ENCODE results near the gene GAL3ST2. TPM values are rescaled to one million over a fixed set of nuclear protein-coding genes. Genes with fewer than 3 reads are reported as not detected.
"Not testable (repeated sequence)": the region's sequence is repeated elsewhere in the genome, so short reads cannot be mapped to it uniquely, and the experiment has no call there.

Gene GAL3ST2
- polyA plus RNA-seq, 1 experiment: not detected

DNA sequence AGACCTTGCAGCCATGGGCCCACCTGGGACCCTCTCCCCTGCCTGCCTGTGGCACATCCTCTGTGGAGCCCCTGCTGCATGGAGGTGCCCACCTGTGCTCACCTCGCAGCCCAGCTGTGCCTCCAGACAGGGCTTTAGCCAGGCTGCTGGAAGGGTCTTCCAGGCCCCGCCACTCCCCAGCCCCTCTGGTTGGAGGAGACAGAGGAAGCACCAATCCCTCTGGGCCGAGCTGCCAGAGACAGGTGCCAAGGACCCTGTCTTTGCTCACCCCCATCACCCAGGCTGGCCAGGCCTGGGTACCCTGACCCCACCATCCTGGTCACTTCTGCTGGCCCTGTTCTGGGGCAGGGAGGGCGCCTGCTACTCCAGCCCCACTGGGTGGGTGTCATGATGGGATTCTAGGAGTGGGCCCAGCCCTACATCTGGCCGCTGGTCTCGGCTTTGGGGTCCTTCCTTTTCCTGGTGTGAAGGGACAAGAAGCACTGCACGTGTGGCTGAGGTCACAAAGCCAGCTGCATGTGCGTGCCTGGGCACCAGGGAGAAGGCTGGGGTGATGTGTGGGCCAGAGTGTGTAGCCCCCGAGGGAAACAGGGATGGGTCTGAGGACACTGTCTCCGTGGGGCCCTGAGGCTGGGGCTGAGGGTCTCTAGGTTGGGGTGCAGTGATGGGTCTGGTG, 23.0 kb downstream of the GAL3ST2 start:
- CTCF ChIA-PET: no interaction called here
- Histone ChIP-seq H3K9me3 (ENCODE audit: control insufficient read depth, insufficient read depth, low read length) (peaks cover 3% of the 10 kb centered on the region; the same call in 1 of the 2 replicates), H3K27ac (ENCODE audit: low read depth, low read length) (no peak overlapping the region), H3K4me3 (ENCODE audit: low read depth, low read length) (no peak overlapping the region), H3K27me3 (ENCODE audit: control insufficient read depth, insufficient read depth, low read length) (peaks cover 8% of the 10 kb centered on the region)
- TF ChIP-seq, protein P1, sequence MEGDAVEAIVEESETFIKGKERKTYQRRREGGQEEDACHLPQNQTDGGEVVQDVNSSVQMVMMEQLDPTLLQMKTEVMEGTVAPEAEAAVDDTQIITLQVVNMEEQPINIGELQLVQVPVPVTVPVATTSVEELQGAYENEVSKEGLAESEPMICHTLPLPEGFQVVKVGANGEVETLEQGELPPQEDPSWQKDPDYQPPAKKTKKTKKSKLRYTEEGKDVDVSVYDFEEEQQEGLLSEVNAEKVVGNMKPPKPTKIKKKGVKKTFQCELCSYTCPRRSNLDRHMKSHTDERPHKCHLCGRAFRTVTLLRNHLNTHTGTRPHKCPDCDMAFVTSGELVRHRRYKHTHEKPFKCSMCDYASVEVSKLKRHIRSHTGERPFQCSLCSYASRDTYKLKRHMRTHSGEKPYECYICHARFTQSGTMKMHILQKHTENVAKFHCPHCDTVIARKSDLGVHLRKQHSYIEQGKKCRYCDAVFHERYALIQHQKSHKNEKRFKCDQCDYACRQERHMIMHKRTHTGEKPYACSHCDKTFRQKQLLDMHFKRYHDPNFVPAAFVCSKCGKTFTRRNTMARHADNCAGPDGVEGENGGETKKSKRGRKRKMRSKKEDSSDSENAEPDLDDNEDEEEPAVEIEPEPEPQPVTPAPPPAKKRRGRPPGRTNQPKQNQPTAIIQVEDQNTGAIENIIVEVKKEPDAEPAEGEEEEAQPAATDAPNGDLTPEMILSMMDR (IDR thresholded peaks at IDR 0.05; ENCODE audit: low read depth, low read length): no peak
- POLR2A ChIA-PET: no interaction called here
- no peak for DNase-seq (ENCODE audit: low read depth, low spot score)

DNA sequence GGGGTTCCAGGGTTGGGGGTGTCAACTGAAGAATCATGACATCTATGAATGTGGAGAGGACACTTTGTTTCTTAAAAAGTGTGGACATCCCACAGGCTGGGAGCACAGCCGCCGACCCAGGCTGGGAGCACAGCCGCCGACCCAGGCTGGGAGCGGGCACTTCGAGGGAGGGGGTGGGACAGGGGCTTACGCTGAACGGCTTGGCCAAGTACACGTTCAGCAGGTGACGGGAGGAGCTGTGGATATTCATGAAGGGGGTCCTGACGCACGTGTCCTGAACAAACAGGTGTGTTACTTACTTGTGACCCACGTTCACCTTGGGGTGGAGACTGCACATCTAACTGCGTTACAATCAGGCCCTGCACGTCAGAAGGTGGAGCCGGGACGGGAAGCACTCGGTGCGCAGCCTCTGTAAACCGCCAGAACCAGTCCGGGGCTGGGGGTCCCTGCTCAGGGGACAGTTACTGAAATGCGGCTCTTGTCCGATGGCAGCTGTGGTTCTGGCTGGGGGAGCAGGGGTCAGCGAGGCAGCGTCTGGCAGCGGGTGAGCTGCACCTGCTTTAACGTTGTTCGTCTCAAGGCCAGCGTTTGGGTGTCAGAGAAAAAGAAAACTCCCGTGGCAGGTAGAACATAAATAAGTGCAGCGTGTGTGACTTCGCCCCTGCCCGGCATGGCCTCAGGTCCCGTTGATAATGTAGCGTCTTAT, 23.7 kb downstream of the GAL3ST2 start:
- H3K4me3 ChIP-seq (ENCODE audit: low read depth, low read length); H3K9me3 ChIP-seq (ENCODE audit: control insufficient read depth, insufficient read depth, low read length); CTCF ChIA-PET; H3K27ac ChIP-seq (ENCODE audit: low read depth, low read length); DNase-seq (ENCODE audit: low read depth, low spot score); H3K27me3 ChIP-seq (ENCODE audit: control insufficient read depth, insufficient read depth, low read length); POLR2A ChIA-PET: not testable (repeated sequence)

- Histone ChIP-seq H3K27ac (ENCODE audit: low read depth, low read length) (no peak overlapping the region), H3K4me3 (ENCODE audit: low read depth, low read length) (no peak overlapping the region), H3K27me3 (ENCODE audit: control insufficient read depth, insufficient read depth, low read length) (peaks cover 6% of the 10 kb centered on the region), H3K9me3 (ENCODE audit: control insufficient read depth, insufficient read depth, low read length) (peaks cover under 1% of the 10 kb centered on the region; the same call in 1 of the 2 replicates)
- ChIA-PET CTCF (no interaction called here), POLR2A (interaction anchor here (0.7 kb wide), 1 partner anchor 8 kb away, joined by 8 read pairs; no protein-coding TSS in a partner anchor)
- TF ChIP-seq, protein P1 (IDR thresholded peaks at IDR 0.05; ENCODE audit: low read depth, low read length): no peak
- no peak for DNase-seq (ENCODE audit: low read depth, low spot score)
Observed at GRCh38 chr2:241801611-241802420, 25.2 kb downstream of the GAL3ST2 start.

GRCh38 chr2:241802421-241803318, 26.0 kb downstream of the GAL3ST2 start:
- DNase-seq (ENCODE audit: low read depth, low spot score): no peak
- H3K27ac ChIP-seq (ENCODE audit: low read depth, low read length): no peak overlapping the region
- no peak overlapping the region; the same call in 1 of the 2 replicates for H3K4me3 ChIP-seq (ENCODE audit: low read depth, low read length)
- peaks cover 4% of the 10 kb centered on the region for H3K27me3 ChIP-seq (ENCODE audit: control insufficient read depth, insufficient read depth, low read length)
- TF ChIP-seq, protein P1 (IDR thresholded peaks at IDR 0.05; ENCODE audit: low read depth, low read length): no peak
- no peaks in the 10 kb centered on the region; the same call in 1 of the 2 replicates for H3K9me3 ChIP-seq (ENCODE audit: control insufficient read depth, insufficient read depth, low read length)
- POLR2A ChIA-PET: no interaction called here
- CTCF ChIA-PET: no interaction called here

Measured in AG04450 (cell line).